Lower leg skin (tissue), 4 donors: ENCODE data around the gene TPH2. TPM values are rescaled to one million over a fixed set of nuclear protein-coding genes. Genes with fewer than 3 reads are reported as not detected.

Source experiments
- DNase-seq, 2 donors: peaks; one replicate each; pipeline ENCODE4 v3.0.0-alpha.2; 2019; ENCODE audit warnings: low spot score in 2 of 2
- H3K4me3 ChIP-seq: fragments of 200-600 bp; sonication (generic); 2 replicates; pipeline ENCODE4 v1.5.1; 2017; ENCODE audit warnings: mild to moderate bottlenecking, low read depth; ENCODE audit not compliant: poor library complexity, severe bottlenecking
- CTCF ChIP-seq, 3 donors: fragments of 450-650 bp; IDR thresholded peaks; one replicate each; pipeline ENCODE4 v1.5.1; 2016; ENCODE audit warnings: antibody characterized with exemption in 3 of 3, mild to moderate bottlenecking in 3 of 3, moderate library complexity in 2 of 3
- POLR2A ChIP-seq, 2 donors: fragments of 450-650 bp; IDR thresholded peaks; one replicate each; pipeline ENCODE4 v1.6.1; 2016 to 2017; ENCODE audit warnings: antibody characterized with exemption in 2 of 2, mild to moderate bottlenecking in 1 of 2, moderate library complexity in 1 of 2
- WGBS, 2 donors: methylation state at CpG; one replicate each; pipeline ENCODE4 v1.1.5; 2018; 5-methylcytosine and 5-hydroxymethylcytosine counted together
- intact Hi-C: fragments of 100-400 bp; cut with DNase I; formaldehyde crosslinking; loops from one replicate; pipeline ENCODE4 v1.15.0; 2023; ENCODE audit warnings: low total_unique reads
- total RNA-seq, 4 donors: library from RNA; depleted of rRNA; stranded (reverse); fragments of >200 nt; gene quantifications; one replicate each; pipeline ENCODE4 v1.1.0, GENCODE V29; 2016

The TPH2 gene
- total RNA-seq, 4 donors from 2014 or later = not detected

- intact Hi-C loops = no loop called here
- no peak overlapping the region for H3K4me3 ChIP-seq
- no peak for DNase-seq
- TF ChIP-seq POLR2A (IDR thresholded peaks at IDR 0.05) = no peak
- no peak for TF ChIP-seq CTCF (IDR thresholded peaks at IDR 0.05)
- 26 to 28% methylated on average over 1 of the region's 1 CpG for WGBS, 2 donors
Measured at GRCh38 chr12:71945121-71945520, 6.5 kb downstream of the TPH2 start.

GRCh38 chr12:71945883-71946282, 7.2 kb downstream of the TPH2 start:
- no peak overlapping the region for H3K4me3 ChIP-seq
- WGBS, 2 donors = 68 to 75% methylated on average over 4 of the region's 4 CpGs
- DNase-seq = no peak
- TF ChIP-seq CTCF (IDR thresholded peaks at IDR 0.05) (no peak), POLR2A (IDR thresholded peaks at IDR 0.05) (no peak)
- intact Hi-C loops = no loop called here

- DNase-seq = no peak
- 6 to 14% methylated on average over 9 of the region's 9 CpGs for WGBS, 2 donors
- intact Hi-C loops = no loop called here
Measured at GRCh38 chr12:71947645-71948105, 9.0 kb downstream of the TPH2 start.

GRCh38 chr12:71948390-71948789, 9.7 kb downstream of the TPH2 start:
- TF ChIP-seq POLR2A (IDR thresholded peaks at IDR 0.05) (no peak), CTCF (IDR thresholded peaks at IDR 0.05) (no peak)
- 27 to 44% methylated on average over 3 of the region's 3 CpGs for WGBS, 2 donors
- no peak overlapping the region for H3K4me3 ChIP-seq
- intact Hi-C loops = no loop called here
- DNase-seq = no peak

More at GRCh38 chr12:71947645-71948105, 9.0 kb downstream of the TPH2 start:
- TF ChIP-seq CTCF (IDR thresholded peaks at IDR 0.05) (no peak), POLR2A (IDR thresholded peaks at IDR 0.05) (no peak)
- no peak overlapping the region for H3K4me3 ChIP-seq

- H3K4me3 ChIP-seq = no peak overlapping the region
- intact Hi-C loops = no loop called here
- TF ChIP-seq CTCF (IDR thresholded peaks at IDR 0.05) = no peak
- TF ChIP-seq POLR2A (IDR thresholded peaks at IDR 0.05) = no peak
- WGBS, 2 donors = 38 to 49% methylated on average over 3 of the region's 3 CpGs
- DNase-seq = no peak
Measured at GRCh38 chr12:71949646-71950045, 11.0 kb downstream of the TPH2 start.

- H3K4me3 ChIP-seq = no peak overlapping the region
- intact Hi-C loops = no loop called here
- 89 to 90% methylated on average over 4 of the region's 4 CpGs for WGBS, 2 donors
- no peak for TF ChIP-seq POLR2A (IDR thresholded peaks at IDR 0.05)
- no peak for TF ChIP-seq CTCF (IDR thresholded peaks at IDR 0.05)
- DNase-seq = no peak
Measured at GRCh38 chr12:71950404-71950803, 11.8 kb downstream of the TPH2 start.
